Natural killer cell (primary cell): Measurements from ENCODE around the gene ATXN2L. TPM values are rescaled to one million over a fixed set of nuclear protein-coding genes. Genes with fewer than 3 reads are reported as not detected.
A peak's percentile ranks its signal among the peaks of the same experiment; 100 is the strongest.

ENCODE experiments used
- ATAC-seq, 3 donors: fragments of 150-1000 bp in 2 of 3; fragments of 200-7000 bp in 1 of 3; cut with Tn5 transposase; 1 replicate in 1 of 3; 2 replicates in 2 of 3; pipeline ENCODE4 v1.10.0; 2021; ENCODE audit warnings: mild to moderate bottlenecking in 2 of 3, moderate library complexity in 2 of 3
- DNase-seq, 2 donors: peaks; one replicate each; pipeline versions ENCODE4 v3.0.0 to v3.0.0-alpha.2; 2013 to 2021; ENCODE audit warnings: mixed read lengths in 1 of 2
- H3K27ac ChIP-seq: one replicate; pipeline ENCODE4 v1.5.1; 2013; ENCODE audit warnings: mild to moderate bottlenecking, low read length
- H3K27me3 ChIP-seq: one replicate; pipeline ENCODE4 v1.6.1; 2013; ENCODE audit warnings: low read length; ENCODE audit not compliant: control insufficient read depth, insufficient read depth
- H3K36me3 ChIP-seq: one replicate; pipeline ENCODE4 v1.6.1; 2013; ENCODE audit warnings: low read length; ENCODE audit not compliant: control insufficient read depth, insufficient read depth
- H3K4me1 ChIP-seq: one replicate; pipeline ENCODE4 v1.6.1; 2013; ENCODE audit warnings: low read length; ENCODE audit not compliant: control insufficient read depth, insufficient read depth
- H3K4me3 ChIP-seq: one replicate; pipeline ENCODE4 v1.5.1; 2013; ENCODE audit warnings: low read length
- H3K9me3 ChIP-seq: one replicate; pipeline ENCODE4 v1.6.1; 2013; ENCODE audit warnings: low read length; ENCODE audit not compliant: control insufficient read depth, insufficient read depth
- H3K27ac Mint-ChIP-seq, 2 donors: one replicate each; pipeline ENCODE4 v1.8.0; 2022; ENCODE audit warnings: mild to moderate bottlenecking in 2 of 2, mixed read lengths in 2 of 2, moderate library complexity in 1 of 2
- H3K27me3 Mint-ChIP-seq, 2 donors: one replicate each; pipeline ENCODE4 v1.8.0; 2022; ENCODE audit warnings: low read depth in 2 of 2, mixed read lengths in 2 of 2
- H3K36me3 Mint-ChIP-seq: one replicate; pipeline ENCODE4 v1.8.0; 2022; ENCODE audit warnings: mixed read lengths
- H3K4me1 Mint-ChIP-seq, 2 donors: one replicate each; pipeline ENCODE4 v1.8.0; 2022; ENCODE audit warnings: mixed read lengths in 2 of 2
- H3K4me3 Mint-ChIP-seq: one replicate; pipeline ENCODE4 v1.8.0; 2022; ENCODE audit warnings: mild to moderate bottlenecking, moderate library complexity, mixed read lengths
- H3K9me3 Mint-ChIP-seq, 2 donors: one replicate each; pipeline ENCODE4 v1.8.0; 2022; ENCODE audit warnings: mixed read lengths in 2 of 2
- WGBS: methylation state at CpG from one replicate; pipeline ENCODE4 v1.1.7; 2013; ENCODE audit warnings: missing lambda C conversion rate; ENCODE audit not compliant: insufficient coverage; 5-methylcytosine and 5-hydroxymethylcytosine counted together
- intact Hi-C: fragments of 100-400 bp; cut with micrococcal nuclease; formaldehyde crosslinking; loops from one replicate; pipeline ENCODE4 v1.14.2; 2022
- total RNA-seq, 4 donors: library from RNA; stranded (reverse); fragments of 120-200 nt in 1 of 4; gene quantifications; one replicate each; pipeline versions ENCODE4 v1.2.3 to v1.2.4, GENCODE V29; 2013 to 2022
- TF ChIP-seq, protein P1 (sequence below): fragments of 200-600 bp; IDR thresholded peaks from one replicate; pipeline ENCODE4 v1.8.0; 2022; ENCODE audit warnings: antibody characterized with exemption

Gene ATXN2L
- total RNA-seq, 3 donors from 2014 or later (not counting 1 experiment from before 2014, with no cell fraction given): 350 to 451 (median 416) TPM

DNA sequence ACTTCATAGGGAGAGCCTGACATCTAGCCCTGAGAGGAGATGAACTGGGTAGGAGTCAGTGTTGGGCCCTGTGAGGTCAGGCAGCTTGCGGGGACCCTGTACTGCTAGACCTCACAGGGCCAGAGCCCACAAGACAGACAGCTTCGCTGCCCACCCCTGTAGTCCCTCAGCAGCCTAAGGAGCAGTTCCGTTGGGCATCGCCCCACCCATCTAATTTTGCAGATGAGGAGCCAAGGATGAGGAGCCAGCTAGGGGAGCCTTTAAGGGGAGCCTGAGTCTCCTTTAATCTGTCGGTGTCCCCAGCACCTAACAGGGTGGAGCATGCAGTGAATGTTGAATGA lies 24.1 kb downstream of the ATXN2L start:
- peaks cover 27% of the 10 kb centered on the region for H3K36me3 ChIP-seq
- intact Hi-C loops: loop anchor here (1.0 to 2.0 kb wide), 3 partner anchors 16 to 78 kb away; partner anchors contain the start of genes RABEP2 and SH2B1
- Mint-ChIP-seq H3K4me3 (peak overlapping the region; percentile 97), H3K9me3 (no peaks in the 10 kb centered on the region), H3K4me1 (peaks cover 25 to 32% of the 10 kb centered on the region in 2 donors), H3K27ac (peak overlapping the region; percentile 95 to 99), H3K36me3 (no peaks in the 10 kb centered on the region), H3K27me3 (no peaks in the 10 kb centered on the region)
- WGBS: 26% methylated on average over 5 of the region's 5 CpGs
- H3K4me1 ChIP-seq: peaks cover 30% of the 10 kb centered on the region
- peak overlapping the region; percentile 98 for H3K4me3 ChIP-seq
- no peaks in the 10 kb centered on the region for H3K9me3 ChIP-seq
- H3K27me3 ChIP-seq: no peaks in the 10 kb centered on the region
- peak in 1 of 3 donors; percentile 2 for ATAC-seq
- H3K27ac ChIP-seq: peak overlapping the region; percentile 92
- no peak for DNase-seq
- TF ChIP-seq, protein P1, sequence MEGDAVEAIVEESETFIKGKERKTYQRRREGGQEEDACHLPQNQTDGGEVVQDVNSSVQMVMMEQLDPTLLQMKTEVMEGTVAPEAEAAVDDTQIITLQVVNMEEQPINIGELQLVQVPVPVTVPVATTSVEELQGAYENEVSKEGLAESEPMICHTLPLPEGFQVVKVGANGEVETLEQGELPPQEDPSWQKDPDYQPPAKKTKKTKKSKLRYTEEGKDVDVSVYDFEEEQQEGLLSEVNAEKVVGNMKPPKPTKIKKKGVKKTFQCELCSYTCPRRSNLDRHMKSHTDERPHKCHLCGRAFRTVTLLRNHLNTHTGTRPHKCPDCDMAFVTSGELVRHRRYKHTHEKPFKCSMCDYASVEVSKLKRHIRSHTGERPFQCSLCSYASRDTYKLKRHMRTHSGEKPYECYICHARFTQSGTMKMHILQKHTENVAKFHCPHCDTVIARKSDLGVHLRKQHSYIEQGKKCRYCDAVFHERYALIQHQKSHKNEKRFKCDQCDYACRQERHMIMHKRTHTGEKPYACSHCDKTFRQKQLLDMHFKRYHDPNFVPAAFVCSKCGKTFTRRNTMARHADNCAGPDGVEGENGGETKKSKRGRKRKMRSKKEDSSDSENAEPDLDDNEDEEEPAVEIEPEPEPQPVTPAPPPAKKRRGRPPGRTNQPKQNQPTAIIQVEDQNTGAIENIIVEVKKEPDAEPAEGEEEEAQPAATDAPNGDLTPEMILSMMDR: no peak

DNA sequence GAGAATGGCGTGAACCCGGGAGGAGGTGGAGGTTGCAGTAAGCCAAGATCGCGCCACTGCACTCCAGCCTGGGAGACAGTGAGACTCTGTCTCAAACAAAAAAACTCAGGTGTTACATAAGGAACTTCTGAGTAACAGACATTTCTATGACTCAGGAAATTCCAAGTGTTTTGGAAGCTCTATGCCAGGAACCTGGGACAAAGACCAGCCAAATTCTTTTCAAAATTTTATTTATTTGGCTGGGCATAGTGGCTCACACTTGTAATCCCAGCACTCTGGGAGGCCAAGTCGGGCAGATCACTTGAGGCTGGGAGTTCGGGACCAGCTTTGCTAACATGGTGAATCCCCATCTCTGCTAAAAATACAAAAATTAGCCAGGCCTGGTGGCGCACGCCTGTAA lies 35.6 kb downstream of the ATXN2L start:
- Mint-ChIP-seq H3K36me3 (no peaks in the 10 kb centered on the region), H3K27me3 (no peaks in the 10 kb centered on the region), H3K4me1 (peaks cover 5 to 6% of the 10 kb centered on the region in 2 donors), H3K4me3 (no peak overlapping the region), H3K27ac (no peak overlapping the region), H3K9me3 (no peaks in the 10 kb centered on the region)
- DNase-seq (no peak), ATAC-seq (no peak)
- WGBS: 98% methylated on average over 8 of the region's 8 CpGs
- Histone ChIP-seq H3K4me3 (no peak overlapping the region), H3K4me1 (peaks cover 13% of the 10 kb centered on the region), H3K27me3 (no peaks in the 10 kb centered on the region), H3K27ac (no peak overlapping the region), H3K36me3 (no peaks in the 10 kb centered on the region), H3K9me3 (no peaks in the 10 kb centered on the region)
- intact Hi-C loops: no loop called here
- TF ChIP-seq, protein P1: no peak

DNA sequence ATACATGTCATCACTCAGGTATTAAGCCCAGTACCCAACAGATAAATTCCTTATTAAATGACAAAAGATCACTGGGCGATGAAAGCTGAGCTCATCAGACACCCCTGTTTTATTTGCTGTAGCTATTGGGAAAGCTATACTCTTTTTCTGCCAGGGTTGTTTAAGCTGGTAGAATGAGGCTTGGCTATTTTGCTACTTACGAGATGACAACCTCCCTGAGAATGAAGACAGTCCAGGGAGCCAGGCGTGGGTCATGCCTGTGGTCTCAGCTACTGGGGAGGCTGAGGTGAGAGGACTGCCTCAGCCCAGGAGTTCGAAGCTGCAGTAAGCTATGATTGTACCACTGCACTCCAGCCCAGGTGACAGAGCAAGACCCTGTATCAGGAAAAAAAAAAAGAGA lies 36.5 kb downstream of the ATXN2L start:
- H3K4me3 Mint-ChIP-seq: no peak overlapping the region
- Histone ChIP-seq H3K4me3 (no peak overlapping the region), H3K27ac (no peak overlapping the region), H3K27me3 (no peaks in the 10 kb centered on the region), H3K4me1 (peaks cover 19% of the 10 kb centered on the region), H3K36me3 (no peaks in the 10 kb centered on the region), H3K9me3 (no peaks in the 10 kb centered on the region)
- DNase-seq (no peak), ATAC-seq (no peak)
- no peaks in the 10 kb centered on the region for H3K9me3 Mint-ChIP-seq
- no peaks in the 10 kb centered on the region for H3K36me3 Mint-ChIP-seq
- 65% methylated on average over 4 of the region's 4 CpGs for WGBS
- intact Hi-C loops: no loop called here
- no peaks in the 10 kb centered on the region for H3K27me3 Mint-ChIP-seq
- no peak overlapping the region for H3K27ac Mint-ChIP-seq
- TF ChIP-seq, protein P1: no peak
- peaks cover 10 to 13% of the 10 kb centered on the region in 2 donors for H3K4me1 Mint-ChIP-seq
